Measurements from ENCODE around the gene SYCE1. TPM values are rescaled to one million over a fixed set of nuclear protein-coding genes. Genes with fewer than 3 reads are reported as not detected.
"Not testable (repeated sequence)": the region's sequence is repeated elsewhere in the genome, so short reads cannot be mapped to it uniquely, and the experiment has no call there.

The SYCE1 gene
- total and polyA plus RNA-seq, 3 experiments from 2014 or later, result 0.33 to 1.6 (median 1.5) TPM

GRCh38 chr10:133554600-133554999, 10.8 kb downstream of the SYCE1 start:
- POLR2A ChIA-PET, result no interaction called here
- no peaks in the 10 kb centered on the region for H3K36me3 Mint-ChIP-seq
- CTCF ChIA-PET, result no interaction called here

GRCh38 chr10:133544506-133544905, 20.9 kb downstream of the SYCE1 start:
- H3K4me3 Mint-ChIP-seq, result no peak overlapping the region

More at GRCh38 chr10:133554600-133554999, 10.8 kb downstream of the SYCE1 start:
- Mint-ChIP-seq H3K4me1 (no peaks in the 10 kb centered on the region), H3K9me3 (peaks cover 0 to 2% (median 0%) of the 10 kb centered on the region in 5 donors), H3K27ac (no peak overlapping the region), H3K4me3 (no peak overlapping the region), H3K27me3 (peaks cover 24 to 46% of the 10 kb centered on the region in 2 donors)
- no peaks in the 10 kb centered on the region for H3K36me3 ChIP-seq (ENCODE audit: insufficient read depth, low read length)
- no peaks in the 10 kb centered on the region for H3K9me3 ChIP-seq (ENCODE audit: low read length)
- no peak for DNase-seq
- H3K27ac ChIP-seq (ENCODE audit: low read depth, low read length), result no peak overlapping the region
- no peaks in the 10 kb centered on the region for H3K27me3 ChIP-seq (ENCODE audit: insufficient read depth, low read length, poor library complexity, severe bottlenecking)
- no peaks in the 10 kb centered on the region for H3K4me1 ChIP-seq (ENCODE audit: insufficient read depth, low read length)
- no peak overlapping the region for H3K4me3 ChIP-seq (ENCODE audit: low read length)

GRCh38 chr10:133541441-133541975, 23.9 kb downstream of the SYCE1 start:
- H3K4me3 ChIP-seq (ENCODE audit: low read length); H3K36me3 Mint-ChIP-seq; H3K9me3 Mint-ChIP-seq; DNase-seq; H3K9me3 ChIP-seq (ENCODE audit: low read length); CTCF ChIA-PET; H3K4me1 Mint-ChIP-seq; H3K27ac Mint-ChIP-seq; H3K4me3 Mint-ChIP-seq; H3K27me3 ChIP-seq (ENCODE audit: insufficient read depth, low read length, poor library complexity, severe bottlenecking); H3K27ac ChIP-seq (ENCODE audit: low read depth, low read length); H3K4me1 ChIP-seq (ENCODE audit: insufficient read depth, low read length); H3K36me3 ChIP-seq (ENCODE audit: insufficient read depth, low read length): not testable (repeated sequence)
- POLR2A ChIA-PET, result interaction anchor here (0.6 kb wide), 1 partner anchor 18 kb away, joined by 3 read pairs; no protein-coding TSS in a partner anchor
- peaks cover 6 to 26% of the 10 kb centered on the region in 2 donors for H3K27me3 Mint-ChIP-seq

More at GRCh38 chr10:133544506-133544905, 20.9 kb downstream of the SYCE1 start:
- no peak overlapping the region for H3K4me3 ChIP-seq (ENCODE audit: low read length)
- H3K27me3 ChIP-seq (ENCODE audit: insufficient read depth, low read length, poor library complexity, severe bottlenecking), result no peaks in the 10 kb centered on the region
- Mint-ChIP-seq H3K4me1 (peaks cover 4 to 5% (median 5%) of the 10 kb centered on the region in 3 donors), H3K36me3 (peaks cover 0 to 6% (median 0%) of the 10 kb centered on the region in 3 donors), H3K27ac (peak overlapping the region in 1 of 8 donors; percentile 59), H3K27me3 (peaks cover 24 to 43% of the 10 kb centered on the region in 2 donors), H3K9me3 (peaks cover 6 to 23% (median 18%) of the 10 kb centered on the region in 5 donors)
- DNase-seq, result no peak
- no peaks in the 10 kb centered on the region for H3K4me1 ChIP-seq (ENCODE audit: insufficient read depth, low read length)
- CTCF ChIA-PET, result no interaction called here
- no peaks in the 10 kb centered on the region for H3K36me3 ChIP-seq (ENCODE audit: insufficient read depth, low read length)
- no peak overlapping the region for H3K27ac ChIP-seq (ENCODE audit: low read depth, low read length)
- H3K9me3 ChIP-seq (ENCODE audit: low read length), result no peaks in the 10 kb centered on the region
- POLR2A ChIA-PET, result no interaction called here

- Mint-ChIP-seq H3K27me3 (peaks cover 8 to 16% of the 10 kb centered on the region in 2 donors), H3K36me3 (peaks cover 0 to 4% (median 3%) of the 10 kb centered on the region in 3 donors), H3K27ac (peak overlapping the region in 1 of 8 donors; percentile 29), H3K4me3 (no peak overlapping the region), H3K9me3 (peaks cover 0 to 2% (median 0%) of the 10 kb centered on the region in 5 donors), H3K4me1 (no peaks in the 10 kb centered on the region)
- no peaks in the 10 kb centered on the region for H3K9me3 ChIP-seq (ENCODE audit: low read length)
- no peak for DNase-seq
- H3K4me3 ChIP-seq (ENCODE audit: low read length), result no peak overlapping the region
- ChIA-PET CTCF (no interaction called here), POLR2A (no interaction called here)
- H3K27me3 ChIP-seq (ENCODE audit: insufficient read depth, low read length, poor library complexity, severe bottlenecking), result no peaks in the 10 kb centered on the region
- H3K4me1 ChIP-seq (ENCODE audit: insufficient read depth, low read length), result no peaks in the 10 kb centered on the region
- H3K27ac ChIP-seq (ENCODE audit: low read depth, low read length), result no peak overlapping the region
- no peaks in the 10 kb centered on the region for H3K36me3 ChIP-seq (ENCODE audit: insufficient read depth, low read length)
These were observed 27.5 kb downstream of the SYCE1 start for GRCh38 chr10:133537546-133538545.

DNA sequence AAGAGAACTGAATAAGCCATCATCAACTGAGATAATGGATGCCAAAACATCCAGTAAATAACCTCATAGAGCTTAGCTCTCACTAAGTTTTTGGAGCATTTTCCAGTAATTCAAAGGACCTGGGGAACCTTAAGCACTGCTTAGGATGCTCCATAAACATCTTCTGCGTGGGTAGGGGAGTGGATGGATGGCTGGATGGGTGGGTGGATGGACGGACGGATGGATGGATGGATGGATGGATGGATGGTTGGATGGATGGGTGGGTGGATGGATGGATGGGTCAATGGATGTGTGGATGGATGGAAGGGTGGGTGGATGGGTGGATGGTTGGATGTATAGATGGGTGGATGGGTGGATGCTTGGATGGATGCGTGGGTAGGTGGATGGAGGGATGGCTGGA, 29.2 kb downstream of the SYCE1 start:
- H3K27me3 Mint-ChIP-seq, result peaks cover 15 to 31% of the 10 kb centered on the region in 2 donors

GRCh38 chr10:133534417-133534816, 31.0 kb downstream of the SYCE1 start:
- peaks cover 0 to under 1% (median 0%) of the 10 kb centered on the region in 5 donors for H3K9me3 Mint-ChIP-seq
- peaks cover 0 to 4% (median 3%) of the 10 kb centered on the region in 3 donors for H3K36me3 Mint-ChIP-seq
- Histone ChIP-seq H3K4me1 (ENCODE audit: insufficient read depth, low read length) (peaks cover 7% of the 10 kb centered on the region), H3K27ac (ENCODE audit: low read depth, low read length) (no peak overlapping the region), H3K36me3 (ENCODE audit: insufficient read depth, low read length) (no peaks in the 10 kb centered on the region), H3K9me3 (ENCODE audit: low read length) (no peaks in the 10 kb centered on the region), H3K4me3 (ENCODE audit: low read length) (no peak overlapping the region), H3K27me3 (ENCODE audit: insufficient read depth, low read length, poor library complexity, severe bottlenecking) (peaks cover 23% of the 10 kb centered on the region)
- H3K4me1 Mint-ChIP-seq, result peaks cover 6 to 15% (median 14%) of the 10 kb centered on the region in 3 donors
- ChIA-PET CTCF (no interaction called here), POLR2A (no interaction called here)
- no peak for DNase-seq
- no peak overlapping the region for H3K27ac Mint-ChIP-seq
- no peak overlapping the region for H3K4me3 Mint-ChIP-seq
- peaks cover 27 to 49% of the 10 kb centered on the region in 2 donors for H3K27me3 Mint-ChIP-seq

More for the DNA sequence above, 29.2 kb downstream of the SYCE1 start:
- CTCF ChIA-PET, result no interaction called here
- no peaks in the 10 kb centered on the region for H3K9me3 Mint-ChIP-seq
- H3K36me3 Mint-ChIP-seq, result peaks cover 0 to 4% (median 3%) of the 10 kb centered on the region in 3 donors
- H3K36me3 ChIP-seq (ENCODE audit: insufficient read depth, low read length), result no peaks in the 10 kb centered on the region
- H3K9me3 ChIP-seq (ENCODE audit: low read length), result no peaks in the 10 kb centered on the region
- H3K4me1 Mint-ChIP-seq, result no peaks in the 10 kb centered on the region
- H3K27ac Mint-ChIP-seq, result no peak overlapping the region
- H3K27ac ChIP-seq (ENCODE audit: low read depth, low read length), result no peak overlapping the region
- no peak for DNase-seq
- POLR2A ChIA-PET, result no interaction called here
- H3K27me3 ChIP-seq (ENCODE audit: insufficient read depth, low read length, poor library complexity, severe bottlenecking), result peaks cover 5% of the 10 kb centered on the region
- H3K4me3 ChIP-seq (ENCODE audit: low read length), result no peak overlapping the region
- no peak overlapping the region for H3K4me3 Mint-ChIP-seq
- no peaks in the 10 kb centered on the region for H3K4me1 ChIP-seq (ENCODE audit: insufficient read depth, low read length)

- Histone ChIP-seq H3K27me3 (ENCODE audit: insufficient read depth, low read length, poor library complexity, severe bottlenecking) (peaks cover 28% of the 10 kb centered on the region), H3K27ac (ENCODE audit: low read depth, low read length) (no peak overlapping the region), H3K4me3 (ENCODE audit: low read length) (no peak overlapping the region), H3K9me3 (ENCODE audit: low read length) (no peaks in the 10 kb centered on the region), H3K36me3 (ENCODE audit: insufficient read depth, low read length) (no peaks in the 10 kb centered on the region), H3K4me1 (ENCODE audit: insufficient read depth, low read length) (peaks cover 14% of the 10 kb centered on the region)
- Mint-ChIP-seq H3K4me3 (no peak overlapping the region), H3K9me3 (peaks cover 0 to 5% (median 0%) of the 10 kb centered on the region in 5 donors), H3K4me1 (peaks cover 15 to 25% (median 20%) of the 10 kb centered on the region in 3 donors), H3K27me3 (peaks cover 34 to 60% of the 10 kb centered on the region in 2 donors), H3K27ac (no peak overlapping the region), H3K36me3 (peaks cover 0 to 1% (median under 1%) of the 10 kb centered on the region in 3 donors)
- DNase-seq, result no peak
- ChIA-PET CTCF (interaction anchor here (1.3 kb wide), 1 partner anchor 12 kb away, joined by 3 read pairs; no protein-coding TSS in a partner anchor), POLR2A (no interaction called here)
These were observed 32.5 kb downstream of the SYCE1 start for GRCh38 chr10:133532871-133533270.

GRCh38 chr10:133530506-133530905, 34.9 kb downstream of the SYCE1 start:
- H3K36me3 Mint-ChIP-seq, result no peaks in the 10 kb centered on the region
- Histone ChIP-seq H3K27ac (ENCODE audit: low read depth, low read length) (no peak overlapping the region), H3K27me3 (ENCODE audit: insufficient read depth, low read length, poor library complexity, severe bottlenecking) (peaks cover 33% of the 10 kb centered on the region), H3K4me3 (ENCODE audit: low read length) (no peak overlapping the region), H3K9me3 (ENCODE audit: low read length) (no peaks in the 10 kb centered on the region), H3K36me3 (ENCODE audit: insufficient read depth, low read length) (no peaks in the 10 kb centered on the region), H3K4me1 (ENCODE audit: insufficient read depth, low read length) (peaks cover 14% of the 10 kb centered on the region)
- ChIA-PET POLR2A (no interaction called here), CTCF (interaction anchor here (2.0 kb wide), 1 partner anchor 10 kb away, joined by 7 read pairs; no protein-coding TSS in a partner anchor)
- H3K4me3 Mint-ChIP-seq, result peak overlapping the region in 5 of 7 donors; percentile 15 to 82 (median 42)
- H3K4me1 Mint-ChIP-seq, result peaks cover 15 to 25% (median 20%) of the 10 kb centered on the region in 3 donors
- no peak for DNase-seq
- no peak overlapping the region for H3K27ac Mint-ChIP-seq
- peaks cover 34 to 72% of the 10 kb centered on the region in 2 donors for H3K27me3 Mint-ChIP-seq
- H3K9me3 Mint-ChIP-seq, result peaks cover 0 to 5% (median 0%) of the 10 kb centered on the region in 5 donors

Measured in CD8-positive, alpha-beta memory T cell (primary cell).